SJCRH30 (cell line): ENCODE data around the gene TPGS1. TPM values are rescaled to one million over a fixed set of nuclear protein-coding genes. Genes with fewer than 3 reads are reported as not detected.

Experiments used
- DNase-seq, 2 experiments: peaks; one replicate each; pipeline ENCODE4 v3.0.0-alpha.2; 2015 to 2020
- H3K27ac ChIP-seq: fragments of 250-450 bp; sonication (Bioruptor Pico); 2 replicates; pipeline ENCODE4 v1.5.1; 2020; ENCODE audit warnings: mild to moderate bottlenecking, moderate library complexity
- H3K27me3 ChIP-seq: fragments of 250-450 bp; sonication (Bioruptor Pico); 2 replicates; pipeline ENCODE4 v1.5.1; 2020; ENCODE audit warnings: mild to moderate bottlenecking, moderate library complexity
- H3K36me3 ChIP-seq: fragments of 250-450 bp; sonication (Bioruptor Pico); 2 replicates; pipeline ENCODE4 v1.5.1; 2020; ENCODE audit warnings: mild to moderate bottlenecking, moderate library complexity
- H3K4me1 ChIP-seq: fragments of 250-450 bp; sonication (Bioruptor Pico); 2 replicates; pipeline ENCODE4 v1.5.1; 2020; ENCODE audit warnings: mild to moderate bottlenecking, moderate library complexity
- H3K4me3 ChIP-seq: fragments of 250-450 bp; sonication (Bioruptor Pico); 2 replicates; pipeline ENCODE4 v1.5.1; 2020; ENCODE audit warnings: mild to moderate bottlenecking, moderate library complexity
- H3K9me3 ChIP-seq: fragments of 250-450 bp; sonication (Bioruptor Pico); replicated peaks from 2 replicates; pipeline ENCODE4 v1.5.1; 2020; ENCODE audit warnings: mild to moderate bottlenecking, moderate library complexity
- total RNA-seq: library from RNA; depleted of rRNA; stranded (reverse); fragments of >200 nt; shearing (Covaris generic); gene quantifications from 2 replicates; pipeline ENCODE4 v1.2.3, GENCODE V29; 2014; rRNA removed

TPGS1 gene
- total RNA-seq, 1 experiment from 2014 or later: 7.3 TPM

DNA sequence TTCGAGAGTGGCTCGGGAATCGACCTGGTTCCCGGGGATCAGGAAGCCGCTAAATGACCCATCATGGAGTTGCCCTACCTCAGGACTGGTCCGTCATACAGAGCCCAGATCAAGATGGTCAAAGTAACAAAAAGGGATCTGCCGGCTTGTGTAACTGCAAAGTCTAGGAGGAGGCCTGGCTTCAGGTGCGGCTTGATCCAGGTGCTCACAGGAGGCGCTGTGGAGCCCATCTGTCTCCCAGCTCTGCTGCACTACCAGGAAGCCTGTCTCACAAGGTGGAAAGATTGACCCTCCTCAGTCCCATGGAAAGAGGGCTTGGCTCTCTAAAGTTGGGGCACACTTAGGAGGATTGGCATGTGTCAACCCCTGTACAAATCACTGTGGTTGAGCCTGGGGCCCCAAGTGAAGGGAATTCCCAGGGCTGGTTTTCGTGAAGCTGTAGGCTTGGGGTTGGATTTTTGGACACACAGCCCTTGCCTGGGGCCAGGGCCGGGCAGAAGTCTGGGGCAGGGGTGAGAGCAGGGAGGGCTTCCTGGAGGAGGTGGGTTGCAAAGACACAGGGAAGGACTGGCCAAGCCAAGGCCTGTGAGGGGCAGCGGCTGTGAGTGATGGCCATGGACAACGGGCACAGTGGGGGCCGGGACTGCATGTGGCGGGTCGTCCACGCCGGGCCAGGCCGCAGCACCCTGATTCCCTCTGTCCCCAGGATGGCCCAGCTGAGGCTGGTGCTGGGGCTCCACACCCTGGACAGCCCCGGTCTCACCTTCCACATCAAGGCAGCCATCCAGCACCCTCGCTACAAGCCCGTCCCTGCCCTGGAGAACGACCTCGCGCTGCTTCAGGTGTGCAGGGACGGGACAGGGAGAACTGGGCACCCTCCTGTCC, 40.8 kb downstream of the TPGS1 start:
- Histone ChIP-seq H3K4me1 (no peaks in the 10 kb centered on the region), H3K27ac (no peak overlapping the region), H3K27me3 (no peaks in the 10 kb centered on the region), H3K36me3 (no peaks in the 10 kb centered on the region), H3K4me3 (no peak overlapping the region), H3K9me3 (no peaks in the 10 kb centered on the region)
- no peak for DNase-seq

DNA sequence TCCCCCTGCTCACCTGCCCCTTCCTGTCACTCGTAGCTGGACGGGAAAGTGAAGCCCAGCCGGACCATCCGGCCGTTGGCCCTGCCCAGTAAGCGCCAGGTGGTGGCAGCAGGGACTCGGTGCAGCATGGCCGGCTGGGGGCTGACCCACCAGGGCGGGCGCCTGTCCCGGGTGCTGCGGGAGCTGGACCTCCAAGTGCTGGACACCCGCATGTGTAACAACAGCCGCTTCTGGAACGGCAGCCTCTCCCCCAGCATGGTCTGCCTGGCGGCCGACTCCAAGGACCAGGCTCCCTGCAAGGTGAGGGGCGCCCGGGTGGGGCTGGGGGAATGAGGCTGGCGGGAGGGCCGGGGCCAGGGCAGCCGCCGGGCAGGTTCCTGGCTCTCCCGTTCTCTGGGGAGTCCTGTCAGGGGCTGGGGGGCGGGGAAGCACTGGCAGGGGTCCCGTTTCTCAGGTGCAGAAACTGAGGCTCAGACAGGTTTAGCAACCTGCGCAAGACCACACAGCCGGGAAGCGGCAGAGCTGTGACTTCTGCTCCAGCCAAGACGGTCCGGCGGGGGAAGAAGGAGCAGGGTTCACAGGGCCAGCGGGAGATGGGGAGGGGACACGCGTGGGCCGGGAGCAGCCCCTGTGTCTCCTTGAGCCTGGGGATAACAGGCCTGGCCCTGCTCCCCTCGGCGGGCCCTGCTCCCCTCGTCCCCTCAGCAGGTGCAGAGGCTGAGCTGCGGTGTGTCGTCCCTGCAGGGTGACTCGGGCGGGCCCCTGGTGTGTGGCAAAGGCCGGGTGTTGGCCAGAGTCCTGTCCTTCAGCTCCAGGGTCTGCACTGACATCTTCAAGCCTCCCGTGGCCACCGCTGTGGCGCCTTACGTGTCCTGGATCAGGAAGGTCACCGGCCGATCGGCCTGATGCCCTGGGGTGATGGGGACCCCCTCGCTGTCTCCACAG, 41.9 kb downstream of the TPGS1 start:
- DNase-seq: no peak
- Histone ChIP-seq H3K4me1 (no peaks in the 10 kb centered on the region), H3K4me3 (no peak overlapping the region), H3K27ac (no peak overlapping the region), H3K27me3 (no peaks in the 10 kb centered on the region), H3K36me3 (no peaks in the 10 kb centered on the region), H3K9me3 (no peaks in the 10 kb centered on the region)

DNA sequence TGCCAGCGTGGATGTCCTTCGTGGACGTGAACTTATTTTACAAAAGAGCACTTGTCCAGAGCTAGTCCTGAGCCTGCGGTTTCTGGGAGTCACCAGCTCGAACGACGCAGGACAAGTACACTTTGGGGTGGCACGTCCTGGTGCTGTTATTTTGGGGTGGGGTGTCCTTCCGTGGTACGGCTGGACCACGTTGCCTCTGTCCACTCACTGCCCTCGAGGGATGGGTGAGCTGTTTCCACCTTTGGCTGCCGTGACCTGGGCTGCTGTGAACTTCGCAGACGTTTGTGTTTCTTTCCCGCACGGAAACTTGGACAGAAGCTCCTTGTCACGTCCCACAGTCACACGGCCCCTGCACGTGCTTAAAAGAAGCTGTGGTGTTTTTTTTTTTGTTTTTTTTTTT, 47.5 kb downstream of the TPGS1 start:
- Histone ChIP-seq H3K36me3 (no peaks in the 10 kb centered on the region), H3K27ac (no peak overlapping the region), H3K9me3 (no peaks in the 10 kb centered on the region), H3K4me1 (peaks cover 7% of the 10 kb centered on the region; the same call in 1 of the 2 replicates), H3K27me3 (no peaks in the 10 kb centered on the region), H3K4me3 (no peak overlapping the region)
- no peak for DNase-seq

- Histone ChIP-seq H3K27ac (no peak overlapping the region), H3K36me3 (no peaks in the 10 kb centered on the region), H3K4me3 (no peak overlapping the region), H3K9me3 (no peaks in the 10 kb centered on the region), H3K27me3 (no peaks in the 10 kb centered on the region), H3K4me1 (peaks cover 7% of the 10 kb centered on the region; the same call in 1 of the 2 replicates)
- DNase-seq: no peak
Measured at GRCh38 chr19:555474-555808, 48.1 kb downstream of the TPGS1 start.

GRCh38 chr19:556611-557382, 49.5 kb downstream of the TPGS1 start:
- H3K4me3 ChIP-seq: no peak overlapping the region
- H3K4me1 ChIP-seq: peaks cover 7% of the 10 kb centered on the region; the same call in 1 of the 2 replicates
- no peaks in the 10 kb centered on the region for H3K36me3 ChIP-seq
- no peaks in the 10 kb centered on the region for H3K9me3 ChIP-seq
- no peaks in the 10 kb centered on the region for H3K27me3 ChIP-seq
- H3K27ac ChIP-seq: no peak overlapping the region
- DNase-seq: no peak

DNA sequence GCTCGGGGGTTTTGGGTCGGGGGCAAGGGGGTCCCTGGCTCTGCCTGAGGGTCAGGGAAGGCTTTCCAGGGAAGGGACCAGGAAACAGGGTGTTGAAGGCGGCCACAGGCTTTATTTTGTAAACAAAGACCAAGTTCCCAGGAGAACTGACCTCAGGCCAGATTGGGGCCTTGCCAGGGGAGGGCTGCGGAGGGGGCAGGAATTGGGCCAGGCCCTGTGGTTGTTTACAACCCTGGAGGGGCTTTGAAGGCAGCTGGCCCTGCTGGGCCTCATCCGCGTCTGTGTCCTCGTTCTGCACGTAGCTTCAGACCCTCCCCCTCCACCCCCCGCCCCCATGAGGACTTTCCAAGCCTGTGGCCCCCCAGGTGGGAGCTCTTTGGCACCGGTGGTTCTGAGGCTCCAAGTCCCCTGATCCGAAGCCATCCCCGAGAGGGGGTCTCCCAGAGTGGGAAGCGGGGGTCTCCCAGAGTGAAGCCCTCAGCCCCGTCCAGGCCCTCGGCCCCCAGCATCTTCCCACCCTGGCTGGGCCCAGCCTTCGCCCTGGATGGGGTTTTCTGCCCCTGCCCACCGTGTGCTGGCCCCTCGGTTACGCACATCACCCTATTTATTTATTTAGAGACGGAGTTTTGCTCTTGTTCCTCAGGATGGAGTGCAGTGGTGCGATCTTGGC, 51.6 kb downstream of the TPGS1 start:
- H3K4me3 ChIP-seq: no peak overlapping the region
- H3K9me3 ChIP-seq: no peaks in the 10 kb centered on the region
- no peaks in the 10 kb centered on the region for H3K27me3 ChIP-seq
- H3K4me1 ChIP-seq: peaks cover 7% of the 10 kb centered on the region; the same call in 1 of the 2 replicates
- H3K36me3 ChIP-seq: no peaks in the 10 kb centered on the region
- DNase-seq: peak; percentile 42 to 56
- H3K27ac ChIP-seq: no peak overlapping the region

- Histone ChIP-seq H3K9me3 (no peaks in the 10 kb centered on the region), H3K4me1 (peaks cover 7% of the 10 kb centered on the region; the same call in 1 of the 2 replicates), H3K27ac (no peak overlapping the region), H3K27me3 (no peaks in the 10 kb centered on the region), H3K36me3 (no peaks in the 10 kb centered on the region), H3K4me3 (no peak overlapping the region)
- no peak for DNase-seq
Measured at GRCh38 chr19:560121-560520, 52.8 kb downstream of the TPGS1 start.

- no peaks in the 10 kb centered on the region for H3K36me3 ChIP-seq
- H3K4me3 ChIP-seq: no peak overlapping the region
- H3K9me3 ChIP-seq: no peaks in the 10 kb centered on the region
- H3K27ac ChIP-seq: no peak overlapping the region
- H3K27me3 ChIP-seq: peaks cover 6% of the 10 kb centered on the region; the same call in 1 of the 2 replicates
- DNase-seq: peak in 1 of 2 experiments; percentile 42
- no peaks in the 10 kb centered on the region for H3K4me1 ChIP-seq
Measured at GRCh38 chr19:566403-566802, 59.1 kb downstream of the TPGS1 start.

GRCh38 chr19:566844-567243, 59.5 kb downstream of the TPGS1 start:
- DNase-seq: no peak
- Histone ChIP-seq H3K36me3 (no peaks in the 10 kb centered on the region), H3K27ac (no peak overlapping the region), H3K4me1 (no peaks in the 10 kb centered on the region), H3K27me3 (peaks cover 6% of the 10 kb centered on the region; the same call in 1 of the 2 replicates), H3K9me3 (no peaks in the 10 kb centered on the region), H3K4me3 (no peak overlapping the region)

DNA sequence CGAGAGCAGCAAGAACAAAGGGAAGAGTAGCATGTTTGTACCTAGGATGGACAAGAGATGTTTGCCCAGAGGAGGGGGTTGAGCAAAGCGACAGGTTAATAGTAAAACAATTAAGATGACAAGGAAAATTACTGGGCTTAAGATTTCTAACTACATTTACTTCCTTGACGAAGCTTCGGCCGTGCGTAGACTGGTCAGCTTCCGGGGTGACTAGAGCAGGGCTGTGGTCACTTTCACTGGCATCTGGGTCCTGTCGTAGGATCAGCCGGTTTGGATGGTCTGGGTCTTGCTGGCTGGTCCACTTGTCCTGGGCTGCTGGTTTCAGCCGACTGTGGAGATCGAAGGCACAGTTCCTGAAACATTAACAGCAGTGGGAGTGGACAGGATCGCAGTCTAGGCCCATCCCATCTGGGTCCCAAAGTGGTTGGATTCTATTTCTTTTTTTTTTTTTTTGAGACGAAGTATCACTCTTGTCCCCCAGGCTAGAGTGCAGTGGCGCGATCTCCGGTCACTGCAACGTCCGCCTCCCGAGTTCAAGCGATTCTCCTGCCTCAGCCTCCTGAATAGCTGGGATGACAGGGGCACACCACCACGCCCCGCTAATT, 60.1 kb downstream of the TPGS1 start:
- Histone ChIP-seq H3K4me3 (no peak overlapping the region), H3K9me3 (no peaks in the 10 kb centered on the region)

More for the DNA sequence above, 60.1 kb downstream of the TPGS1 start:
- H3K4me1 ChIP-seq: no peaks in the 10 kb centered on the region
- no peak for DNase-seq
- peaks cover 6% of the 10 kb centered on the region; the same call in 1 of the 2 replicates for H3K27me3 ChIP-seq
- no peaks in the 10 kb centered on the region for H3K36me3 ChIP-seq
- no peak overlapping the region for H3K27ac ChIP-seq

Other genes with a start within 250 kb of the TPGS1 start
- gene PLPP2, start 216.1 kb upstream of the TPGS1 start, total RNA-seq: 0.04 TPM in 1 of 2 replicates, not detected in the other
- gene MIER2, start 162.7 kb upstream of the TPGS1 start, total RNA-seq: 14.8 and 18.5 TPM in 2 replicates
- 0.51 and 0.73 TPM in 2 replicates for gene C2CD4C, start 98.3 kb upstream of the TPGS1 start, total RNA-seq
- gene SHC2, start 46.5 kb upstream of the TPGS1 start, total RNA-seq: 0.12 and 0.23 TPM in 2 replicates
- 0.18 TPM in 1 of 2 replicates, not detected in the other for gene MADCAM1, start 11.0 kb upstream of the TPGS1 start, total RNA-seq
- gene CDC34, start 24.3 kb downstream of the TPGS1 start, total RNA-seq: 76.2 and 92.3 TPM in 2 replicates
- not detected in 2 replicates for gene GZMM, start 36.6 kb downstream of the TPGS1 start, total RNA-seq
- gene BSG, start 65.1 kb downstream of the TPGS1 start, total RNA-seq: 546 and 582 TPM in 2 replicates
- gene HCN2, start 82.4 kb downstream of the TPGS1 start, total RNA-seq: 0.14 and 0.30 TPM in 2 replicates
- 27.0 and 29.6 TPM in 2 replicates for gene POLRMT, start 126.0 kb downstream of the TPGS1 start, total RNA-seq
- not detected in 2 replicates for gene FGF22, start 132.4 kb downstream of the TPGS1 start, total RNA-seq
- gene RNF126, start 155.7 kb downstream of the TPGS1 start, total RNA-seq: 37.6 and 38.8 TPM in 2 replicates
- 6.5 and 8.0 TPM in 2 replicates for gene FSTL3, start 168.9 kb downstream of the TPGS1 start, total RNA-seq
- gene PRSS57, start 188.0 kb downstream of the TPGS1 start, total RNA-seq: not detected in 2 replicates
- gene PALM, start 201.4 kb downstream of the TPGS1 start, total RNA-seq: 4.4 and 4.6 TPM in 2 replicates
- 0.18 and 0.41 TPM in 2 replicates for gene MISP, start 243.6 kb downstream of the TPGS1 start, total RNA-seq